Activated B cell treated with CpG ODN at 0.5 μM for 24 hours (primary cell): ENCODE measurements around the gene ATP6V1A. TPM values are rescaled to one million over a fixed set of nuclear protein-coding genes. Genes with fewer than 3 reads are reported as not detected.

Experiments used
- ATAC-seq: fragments of 200-7000 bp; cut with Tn5 transposase; one replicate; pipeline ENCODE4 v1.10.0; 2021; ENCODE audit warnings: low read depth, mild to moderate bottlenecking, moderate library complexity
- CTCF ChIA-PET: fragments of 350-600 bp; sonication (Branson Sonifier 250); formaldehyde crosslinking; loops from one replicate; lab custom pipeline; 2021; ENCODE audit warnings: antibody characterized with exemption; lab: Charles Lee
- POLR2A ChIA-PET: fragments of 350-600 bp; sonication (Branson Sonifier 250); formaldehyde crosslinking; loops from one replicate; lab custom pipeline; 2021; ENCODE audit warnings: antibody characterized with exemption; lab: Charles Lee
- DNase-seq: peaks from one replicate; pipeline ENCODE4 v3.0.0; 2022
- H3K27ac Mint-ChIP-seq: one replicate; pipeline ENCODE4 v1.8.0; 2020; ENCODE audit warnings: mixed read lengths
- H3K27me3 Mint-ChIP-seq: one replicate; pipeline ENCODE4 v1.8.0; 2021; ENCODE audit warnings: mixed read lengths
- H3K36me3 Mint-ChIP-seq: one replicate; pipeline ENCODE4 v1.8.0; 2021; ENCODE audit warnings: low read depth, mixed read lengths
- H3K4me1 Mint-ChIP-seq: one replicate; pipeline ENCODE4 v1.8.0; 2021; ENCODE audit warnings: mixed read lengths
- H3K4me3 Mint-ChIP-seq: one replicate; pipeline ENCODE4 v1.8.0; 2020; ENCODE audit warnings: mild to moderate bottlenecking, mixed read lengths
- H3K9me3 Mint-ChIP-seq: one replicate; pipeline ENCODE4 v1.8.0; 2020; ENCODE audit warnings: mixed read lengths
- intact Hi-C: fragments of 100-400 bp; cut with micrococcal nuclease; formaldehyde crosslinking; loops from one replicate; pipeline ENCODE4 v1.15.1; 2024
- total RNA-seq: library from RNA; stranded (reverse); gene quantifications from 2 replicates; pipeline ENCODE4 v1.2.3, GENCODE V29; 2022
- TF ChIP-seq, protein P1 (sequence below): fragments of 200-600 bp; IDR thresholded peaks from one replicate; pipeline ENCODE4 v1.8.0; 2022; ENCODE audit warnings: antibody characterized with exemption, mild to moderate bottlenecking

ATP6V1A gene
- total RNA-seq, 1 donor from 2014 or later, result 49.3 TPM

DNA sequence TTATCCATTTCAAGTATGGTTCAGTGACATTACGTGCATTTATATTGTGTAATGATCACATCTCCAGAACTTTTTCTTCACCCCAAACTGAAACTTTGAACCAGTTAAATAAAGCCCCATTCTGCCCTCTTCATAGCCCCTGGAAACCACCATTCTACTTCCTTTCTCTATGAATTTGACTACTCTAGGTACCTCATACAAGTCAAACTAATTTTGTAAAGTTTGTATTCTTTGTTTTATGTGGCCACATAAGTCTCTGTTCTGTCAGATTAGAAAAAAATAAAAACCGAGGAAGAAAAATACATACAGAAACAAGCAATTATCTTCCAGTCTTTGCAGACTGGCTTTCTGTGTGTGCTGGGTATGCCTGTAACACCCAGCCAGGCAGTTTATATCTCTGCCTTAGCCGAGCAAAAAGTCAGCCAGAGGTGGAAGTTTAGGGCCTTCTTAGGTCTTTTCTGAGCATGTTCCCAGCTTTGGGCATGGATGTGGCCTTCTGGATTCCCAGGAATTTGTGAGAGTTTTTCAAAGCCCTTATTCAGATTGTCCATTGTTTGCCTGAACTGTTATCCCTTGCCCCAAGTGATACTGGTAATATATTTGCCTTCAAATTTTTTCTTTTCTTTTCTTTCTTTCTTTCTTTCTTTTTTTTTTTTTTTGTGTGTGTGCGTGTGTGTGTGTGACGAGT is 85.8 kb downstream of the ATP6V1A start:
- ChIA-PET CTCF (interaction anchor here (1.6 kb wide), 1 partner anchor 12 kb away, joined by 4 read pairs; no protein-coding TSS in a partner anchor), POLR2A (interaction anchor here (0.9 kb wide), 1 partner anchor 86 kb away, joined by 7 read pairs; the partner anchor contains the start of gene ATP6V1A)
- H3K27ac Mint-ChIP-seq, result peak overlapping the region; percentile 72
- peaks cover 11% of the 10 kb centered on the region for H3K9me3 Mint-ChIP-seq
- H3K36me3 Mint-ChIP-seq, result peaks cover 6% of the 10 kb centered on the region
- DNase-seq, result no peak
- TF ChIP-seq, protein P1, sequence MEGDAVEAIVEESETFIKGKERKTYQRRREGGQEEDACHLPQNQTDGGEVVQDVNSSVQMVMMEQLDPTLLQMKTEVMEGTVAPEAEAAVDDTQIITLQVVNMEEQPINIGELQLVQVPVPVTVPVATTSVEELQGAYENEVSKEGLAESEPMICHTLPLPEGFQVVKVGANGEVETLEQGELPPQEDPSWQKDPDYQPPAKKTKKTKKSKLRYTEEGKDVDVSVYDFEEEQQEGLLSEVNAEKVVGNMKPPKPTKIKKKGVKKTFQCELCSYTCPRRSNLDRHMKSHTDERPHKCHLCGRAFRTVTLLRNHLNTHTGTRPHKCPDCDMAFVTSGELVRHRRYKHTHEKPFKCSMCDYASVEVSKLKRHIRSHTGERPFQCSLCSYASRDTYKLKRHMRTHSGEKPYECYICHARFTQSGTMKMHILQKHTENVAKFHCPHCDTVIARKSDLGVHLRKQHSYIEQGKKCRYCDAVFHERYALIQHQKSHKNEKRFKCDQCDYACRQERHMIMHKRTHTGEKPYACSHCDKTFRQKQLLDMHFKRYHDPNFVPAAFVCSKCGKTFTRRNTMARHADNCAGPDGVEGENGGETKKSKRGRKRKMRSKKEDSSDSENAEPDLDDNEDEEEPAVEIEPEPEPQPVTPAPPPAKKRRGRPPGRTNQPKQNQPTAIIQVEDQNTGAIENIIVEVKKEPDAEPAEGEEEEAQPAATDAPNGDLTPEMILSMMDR, result no peak
- ATAC-seq, result peak; percentile 29
- peak overlapping the region; percentile 61 for H3K4me3 Mint-ChIP-seq
- H3K27me3 Mint-ChIP-seq, result no peaks in the 10 kb centered on the region
- intact Hi-C loops, result loop anchor here (5.0 kb wide), 1 partner anchor 380 kb away; no protein-coding TSS in a partner anchor
- H3K4me1 Mint-ChIP-seq, result peaks cover 67% of the 10 kb centered on the region

DNA sequence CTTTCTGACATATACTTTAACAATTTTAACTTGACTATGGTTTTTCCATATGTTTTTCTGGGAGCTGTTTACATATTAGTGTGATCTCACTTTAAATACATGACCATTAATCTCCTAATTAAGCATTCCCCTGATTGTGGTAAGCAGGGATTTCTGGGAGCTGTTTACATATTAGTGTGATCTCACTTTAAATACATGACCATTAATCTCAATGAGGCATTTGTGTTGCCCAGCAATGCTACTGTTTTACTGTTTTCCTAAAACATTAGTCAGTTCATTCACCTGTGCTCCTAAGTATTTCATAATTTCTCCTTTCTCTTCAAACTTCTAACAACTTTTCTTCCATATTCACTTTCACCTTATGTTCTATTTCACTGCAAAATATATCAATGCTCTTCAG is 88.1 kb downstream of the ATP6V1A start:
- TF ChIP-seq, protein P1, result no peak
- Mint-ChIP-seq H3K27ac (no peak overlapping the region), H3K4me3 (no peak overlapping the region), H3K27me3 (no peaks in the 10 kb centered on the region), H3K36me3 (peaks cover 6% of the 10 kb centered on the region), H3K9me3 (peaks cover 11% of the 10 kb centered on the region), H3K4me1 (peaks cover 55% of the 10 kb centered on the region)
- ATAC-seq, result no peak
- ChIA-PET CTCF (interaction anchor here (0.6 to 1.5 kb wide), 4 partner anchors 10 to 99 kb away, joined by 3 to 6 read pairs (median 3); no protein-coding TSS in a partner anchor), POLR2A (interaction anchor here (0.6 to 1.3 kb wide), 6 partner anchors 9 to 94 kb away, joined by 4 to 18 read pairs (median 4); no protein-coding TSS in a partner anchor)
- no peak for DNase-seq
- intact Hi-C loops, result loop anchor here (5.0 kb wide), 2 partner anchors 48 to 377 kb away; no protein-coding TSS in a partner anchor

DNA sequence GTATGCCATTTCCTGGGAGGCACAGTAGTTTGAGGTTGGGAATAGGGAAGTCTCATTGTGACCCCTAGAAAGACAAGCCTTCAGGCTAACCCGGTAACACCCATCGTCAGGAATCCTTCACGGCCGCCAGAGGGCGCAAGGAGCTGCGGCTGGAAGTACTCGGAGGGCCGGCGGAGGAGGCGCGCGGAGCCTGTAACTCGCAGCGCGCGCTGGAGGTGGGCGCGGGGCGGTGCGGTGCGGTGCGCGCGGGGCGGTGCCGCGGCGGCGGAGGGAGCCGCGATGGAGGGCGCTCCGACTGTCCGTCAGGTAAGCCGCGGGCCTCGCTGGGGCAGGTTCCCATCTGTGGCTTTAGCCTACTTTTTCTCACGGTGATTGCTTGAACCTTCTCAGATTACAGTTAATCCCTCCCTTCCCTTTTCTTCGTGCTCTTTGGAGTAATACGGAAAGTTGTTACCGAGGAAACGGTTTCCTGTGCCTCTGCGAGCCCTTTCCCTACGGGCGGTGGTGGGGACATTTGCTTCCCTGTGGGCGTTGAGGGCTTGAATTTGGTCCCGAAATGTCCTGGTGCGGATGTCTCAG is 91.9 kb downstream of the ATP6V1A start, which contains the start of gene GRAMD1C:
TSS of gene GRAMD1C (plus strand) at position 158 of the 579 bp plus-strand sequence. CDS start at position 280, 122 bp downstream.
- Mint-ChIP-seq H3K9me3 (no peaks in the 10 kb centered on the region), H3K27ac (peak within 1 kb of the TSS; percentile 59), H3K4me3 (peak within 1 kb of the TSS; percentile 90), H3K27me3 (no peaks in the 10 kb centered on the region), H3K4me1 (peaks cover 22% of the 10 kb centered on the region), H3K36me3 (no peaks in the 10 kb centered on the region)
- ChIA-PET POLR2A (interaction anchor here (0.6 to 1.5 kb wide), 9 partner anchors 9 to 324 kb away, joined by 3 to 8 read pairs (median 4); partner anchors contain the start of genes ATP6V1A, SPICE1 and USF3), CTCF (interaction anchor here (0.6 to 3.7 kb wide), 8 partner anchors 9 to 456 kb away, joined by 3 to 32 read pairs (median 4); partner anchors contain the start of genes ATP6V1A and NAA50)
- peak; percentile 78 for DNase-seq
- TF ChIP-seq, protein P1, result peak; percentile 59
- peak; percentile 99 for ATAC-seq
- intact Hi-C loops, result loop anchor here (1.0 to 5.0 kb wide), 9 partner anchors 8 to 580 kb away; partner anchors contain the start of genes CCDC191 and QTRT2

DNA sequence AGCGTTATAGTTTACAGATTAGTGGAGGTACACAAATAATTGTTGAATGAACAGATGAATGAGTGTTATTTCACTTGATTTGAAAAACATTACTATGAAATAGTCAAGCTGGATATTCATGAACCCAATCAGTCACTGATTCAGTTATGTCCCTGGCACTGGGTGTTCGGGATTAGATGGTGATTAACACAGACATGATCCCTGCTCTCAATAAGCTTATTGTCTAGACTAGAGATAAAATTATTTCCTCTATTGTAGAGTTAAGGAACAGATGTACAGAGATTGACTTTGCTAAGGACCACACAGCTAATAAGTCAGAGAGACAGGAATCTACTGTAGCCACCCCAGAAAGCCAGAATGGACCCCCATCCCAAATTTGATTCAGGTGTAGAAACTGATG is 92.7 kb downstream of the ATP6V1A start:
- Mint-ChIP-seq H3K27ac (peak overlapping the region; percentile 59), H3K36me3 (no peaks in the 10 kb centered on the region), H3K27me3 (no peaks in the 10 kb centered on the region), H3K4me1 (peaks cover 22% of the 10 kb centered on the region), H3K9me3 (no peaks in the 10 kb centered on the region), H3K4me3 (peak overlapping the region; percentile 90)
- ATAC-seq (no peak), DNase-seq (no peak)
- POLR2A ChIA-PET, result interaction anchor here (1.0 to 1.5 kb wide), 5 partner anchors 9 to 325 kb away, joined by 3 to 8 read pairs (median 8); partner anchors contain the start of genes ATP6V1A and SPICE1
- CTCF ChIA-PET, result interaction anchor here (0.5 to 3.7 kb wide), 5 partner anchors 14 to 101 kb away, joined by 3 to 32 read pairs (median 5); partner anchors contain the start of genes ATP6V1A and NAA50
- TF ChIP-seq, protein P1, result no peak
- intact Hi-C loops, result loop anchor here (2.0 to 5.0 kb wide), 3 partner anchors 52 to 217 kb away; partner anchors contain the start of genes CCDC191 and QTRT2
